NB4 (cell line): ENCODE data around the gene SERPINB6.

Source experiments
- CTCF ChIP-seq: IDR thresholded peaks from one replicate; pipeline ENCODE4 v1.5.1; 2012; ENCODE audit warnings: low read depth, low read length
- POLR2A ChIP-seq: IDR thresholded peaks from 2 replicates; pipeline ENCODE4 v1.6.1; 2011; ENCODE audit warnings: mild to moderate bottlenecking; ENCODE audit not compliant: insufficient read length; ENCODE audit errors: extremely low read depth

- TF ChIP-seq POLR2A (no peak), CTCF (no peak)
These were observed 71.1 kb downstream of the SERPINB6 start for GRCh38 chr6:2900221-2900807.
